Stomach (tissue), 9 donors: ENCODE data around the gene FAM3A. TPM values are rescaled to one million over a fixed set of nuclear protein-coding genes. Genes with fewer than 3 reads are reported as not detected.

Experiments
- DNase-seq, 2 donors: peaks; one replicate each; pipeline versions ENCODE4 v3.0.0 to v3.0.0-alpha.2; 2013 to 2019
- H3K27ac ChIP-seq, 5 donors: fragments of 200-600 bp in 4 of 5; sonication (generic) in 4 of 5; one replicate each; pipeline ENCODE4 v1.5.1; 2013 to 2019; ENCODE audit warnings: mild to moderate bottlenecking in 1 of 5, moderate library complexity in 1 of 5
- H3K27me3 ChIP-seq, 3 donors: fragments of 200-600 bp; sonication (generic); one replicate each; pipeline ENCODE4 v1.5.1; 2017 to 2019; ENCODE audit warnings: mixed run types in 1 of 3
- H3K36me3 ChIP-seq, 4 donors: fragments of 200-600 bp; sonication (generic); 1 replicate in 3 of 4; 2 replicates in 1 of 4; pipeline ENCODE4 v1.5.1; 2016 to 2019
- H3K4me1 ChIP-seq, 4 donors: fragments of 200-600 bp; sonication (generic); one replicate each; pipeline ENCODE4 v1.5.1; 2016 to 2019
- H3K4me3 ChIP-seq, 4 donors: fragments of 200-600 bp; sonication (generic) in 3 of 4; one replicate each; pipeline ENCODE4 v1.5.1; 2016 to 2019; ENCODE audit warnings: mild to moderate bottlenecking in 1 of 4
- H3K9me3 ChIP-seq, 4 donors: fragments of 200-600 bp; sonication (generic); one replicate each; pipeline ENCODE4 v1.5.1; 2016 to 2019
- EP300 ChIP-seq: sonication (generic); formaldehyde crosslinking; IDR thresholded peaks from one replicate; pipeline ENCODE4 v1.6.1; 2017; ENCODE audit warnings: antibody characterized with exemption
- POLR2A ChIP-seq, 4 donors: fragments of 450-650 bp; IDR thresholded peaks; one replicate each; pipeline ENCODE4 v1.6.1; 2016; ENCODE audit warnings: antibody characterized with exemption in 4 of 4, control low read depth in 2 of 4, mild to moderate bottlenecking in 1 of 4, moderate library complexity in 1 of 4
- POLR2AphosphoS5 ChIP-seq, 3 donors: sonication (generic); formaldehyde crosslinking; IDR thresholded peaks; one replicate each; pipeline ENCODE4 v1.6.1; 2016; ENCODE audit warnings: antibody characterized with exemption in 3 of 3
- WGBS, 5 donors: extraction: QIAGEN DNeasy Blood & Tissue Kit in 3 of 5; methylation state at CpG; one replicate each; pipeline versions ENCODE4 v1.1.5 to v1.1.7; 2013 to 2018; 5-methylcytosine and 5-hydroxymethylcytosine counted together
- intact Hi-C: fragments of 100-400 bp; cut with DNase I; formaldehyde crosslinking; loops from one replicate; pipeline ENCODE4 v1.15.1; 2023; ENCODE audit warnings: low total_unique reads
- polyA plus RNA-seq, 3 donors: library from polyadenylated mRNA; stranded (reverse); fragments of 200-250 nt; gene quantifications; one replicate each; pipeline ENCODE4 v1.2.3, GENCODE V29; 2013
- total RNA-seq, 5 donors: library from RNA; depleted of rRNA; stranded (reverse); fragments of >200 nt; gene quantifications; one replicate each; pipeline versions ENCODE4 v1.1.0 to v1.2.3, GENCODE V29; 2014 to 2016
- TF ChIP-seq, protein P1 (sequence below), 7 experiments: fragments of 450-650 bp in 4 of 7; fragments of 200-600 bp in 3 of 7; sonication (generic) in 3 of 7; IDR thresholded peaks; one replicate each; pipeline ENCODE4 v1.5.1; 2016 to 2019; ENCODE audit warnings: antibody characterized with exemption in 7 of 7, control low read depth in 2 of 7, mild to moderate bottlenecking in 1 of 7
- donor health status: healthy with polysubstance abuse.
- donor health status: Bipolar disorder and iron deficiency.
- donor health status: healthy.

Gene FAM3A
- total and polyA plus RNA-seq, 8 donors = 21.9 to 61.7 (median 30.0) TPM

GRCh38 chrX:154487518-154488290 lies 28.3 kb downstream of the FAM3A start:
- Histone ChIP-seq H3K36me3 (peaks cover 0 to 31% (median 23%) of the 10 kb centered on the region in 4 donors), H3K9me3 (no peaks in the 10 kb centered on the region), H3K4me1 (peaks cover 0 to 57% (median 35%) of the 10 kb centered on the region in 4 donors), H3K27ac (peak overlapping the region in 4 of 5 donors; percentile 84 to 91 (median 85)), H3K27me3 (no peaks in the 10 kb centered on the region), H3K4me3 (no peak overlapping the region)
- intact Hi-C loops = no loop called here
- TF ChIP-seq EP300 = no peak
- no peak for TF ChIP-seq POLR2A (IDR thresholded peaks at IDR 0.05)
- TF ChIP-seq, protein P1, sequence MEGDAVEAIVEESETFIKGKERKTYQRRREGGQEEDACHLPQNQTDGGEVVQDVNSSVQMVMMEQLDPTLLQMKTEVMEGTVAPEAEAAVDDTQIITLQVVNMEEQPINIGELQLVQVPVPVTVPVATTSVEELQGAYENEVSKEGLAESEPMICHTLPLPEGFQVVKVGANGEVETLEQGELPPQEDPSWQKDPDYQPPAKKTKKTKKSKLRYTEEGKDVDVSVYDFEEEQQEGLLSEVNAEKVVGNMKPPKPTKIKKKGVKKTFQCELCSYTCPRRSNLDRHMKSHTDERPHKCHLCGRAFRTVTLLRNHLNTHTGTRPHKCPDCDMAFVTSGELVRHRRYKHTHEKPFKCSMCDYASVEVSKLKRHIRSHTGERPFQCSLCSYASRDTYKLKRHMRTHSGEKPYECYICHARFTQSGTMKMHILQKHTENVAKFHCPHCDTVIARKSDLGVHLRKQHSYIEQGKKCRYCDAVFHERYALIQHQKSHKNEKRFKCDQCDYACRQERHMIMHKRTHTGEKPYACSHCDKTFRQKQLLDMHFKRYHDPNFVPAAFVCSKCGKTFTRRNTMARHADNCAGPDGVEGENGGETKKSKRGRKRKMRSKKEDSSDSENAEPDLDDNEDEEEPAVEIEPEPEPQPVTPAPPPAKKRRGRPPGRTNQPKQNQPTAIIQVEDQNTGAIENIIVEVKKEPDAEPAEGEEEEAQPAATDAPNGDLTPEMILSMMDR (IDR thresholded peaks at IDR 0.05) = no peak
- TF ChIP-seq POLR2AphosphoS5 (IDR thresholded peaks at IDR 0.05) = no peak
- DNase-seq = no peak
- WGBS, 5 donors = 91 to 95% (median 93%) methylated on average over 21 to 28 of the region's 28 CpGs

DNA sequence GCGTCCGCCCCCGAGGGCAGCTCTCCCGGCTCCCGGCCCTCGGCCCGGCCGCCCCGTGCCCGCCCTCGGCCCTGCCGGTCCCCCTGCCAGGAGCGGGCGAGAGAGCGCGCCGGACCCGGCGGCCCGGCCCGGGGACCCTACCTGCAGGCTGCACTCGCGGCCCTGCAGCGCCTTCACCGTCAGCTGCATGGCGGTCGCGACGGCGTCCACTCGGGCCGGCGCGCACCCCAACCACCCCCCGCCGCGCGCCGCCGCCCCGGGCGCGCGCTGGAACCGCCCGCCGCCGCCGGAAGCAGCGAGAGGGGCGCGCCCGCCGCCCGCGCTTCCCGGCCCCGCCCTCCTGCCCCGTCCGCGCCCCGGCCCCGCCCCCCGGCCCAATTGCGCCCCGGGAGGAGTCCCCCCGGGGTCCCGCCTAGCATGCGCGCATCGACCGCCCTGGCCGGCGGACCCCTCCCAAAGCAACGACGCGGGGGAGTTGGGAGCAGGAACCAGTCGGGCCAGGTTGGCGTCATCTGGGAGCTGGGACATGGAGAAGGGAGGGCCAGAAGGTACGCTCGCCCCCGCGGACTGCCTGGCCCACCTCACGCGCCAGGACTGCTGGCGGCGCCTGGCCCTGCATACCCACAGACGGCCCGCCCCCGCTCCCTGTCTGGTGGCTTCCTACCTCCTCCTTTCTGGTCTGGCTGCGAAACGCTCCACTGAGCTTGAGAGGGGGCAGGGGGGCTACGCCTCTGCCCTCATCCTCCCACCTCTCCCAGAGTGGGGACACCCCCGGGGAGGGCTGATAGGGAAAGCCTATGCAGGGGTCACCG lies 29.4 kb downstream of the FAM3A start, which contains the start of gene UBL4A:
UBL4A (minus strand) TSS at position 220 of the 812 bp plus-strand sequence; CDS start at position 189, 31 bp downstream.
- Histone ChIP-seq H3K36me3 (peaks cover 0 to 31% (median 23%) of the 10 kb centered on the region in 4 donors), H3K27ac (peak within 1 kb of the TSS; percentile 83 to 91 (median 85)), H3K4me3 (peak within 1 kb of the TSS; percentile 63 to 68 (median 66)), H3K27me3 (no peaks in the 10 kb centered on the region), H3K4me1 (peaks cover 0 to 57% (median 35%) of the 10 kb centered on the region in 4 donors), H3K9me3 (no peaks in the 10 kb centered on the region)
- WGBS, 5 donors = 0 to 34% (median 19%) methylated on average over 20 to 77 of the region's 95 CpGs
- intact Hi-C loops = no loop called here
- TF ChIP-seq, protein P1 (IDR thresholded peaks at IDR 0.05) = no peak
- TF ChIP-seq POLR2AphosphoS5 (IDR thresholded peaks at IDR 0.05) (peak in 2 of 3 donors; percentile 5 to 45), EP300 (no peak), POLR2A (IDR thresholded peaks at IDR 0.05) (no peak)
- peak; percentile 63 to 89 for DNase-seq

GRCh38 chrX:154486052-154486395 lies 30.0 kb downstream of the FAM3A start:
- H3K9me3 ChIP-seq = no peaks in the 10 kb centered on the region
- H3K36me3 ChIP-seq = peaks cover 0 to 31% (median 23%) of the 10 kb centered on the region in 4 donors
- WGBS, 5 donors = 0 to 34% (median 2%) methylated on average over 8 to 33 of the region's 35 CpGs; no CpG with 5 or more reads in 2 of the 5 donors
- peak overlapping the region; percentile 81 to 91 (median 84) for H3K27ac ChIP-seq
- TF ChIP-seq POLR2A (IDR thresholded peaks at IDR 0.05) (no peak), POLR2AphosphoS5 (IDR thresholded peaks at IDR 0.05) (no peak), EP300 (no peak)
- TF ChIP-seq, protein P1 (IDR thresholded peaks at IDR 0.05) = no peak
- peaks cover 0 to 52% (median 35%) of the 10 kb centered on the region in 4 donors for H3K4me1 ChIP-seq
- H3K4me3 ChIP-seq = peak overlapping the region; percentile 63 to 68 (median 66)
- intact Hi-C loops = no loop called here
- DNase-seq = peak; percentile 45 to 50
- no peaks in the 10 kb centered on the region for H3K27me3 ChIP-seq
